ENCODE data around the gene PHLDB2. TPM values are rescaled to one million over a fixed set of nuclear protein-coding genes. Genes with fewer than 3 reads are reported as not detected.

Gene PHLDB2
- total RNA-seq, 2 donors from 2014 or later = 25.9 to 26.4 TPM

DNA sequence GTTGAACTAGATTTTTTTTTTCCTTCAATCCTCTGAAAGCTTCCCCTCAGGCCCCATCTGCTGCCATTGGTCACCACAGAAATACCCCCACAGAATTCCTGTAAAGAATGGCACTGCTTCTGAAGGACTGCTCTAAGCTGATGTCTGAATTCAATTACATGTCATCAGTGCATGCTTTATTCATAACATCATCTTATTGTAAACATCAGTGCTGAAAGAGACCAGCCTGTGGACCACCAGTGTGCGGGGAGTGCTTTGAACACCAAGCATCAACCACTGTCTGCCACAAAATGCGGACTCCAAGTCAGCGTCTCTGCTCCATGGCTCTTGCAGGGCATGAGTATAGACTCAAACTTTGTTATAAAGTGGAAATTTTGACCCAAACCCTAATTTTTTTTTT, 11.6 kb downstream of the PHLDB2 start:
- 94 to 96% methylated on average over 3 of the region's 3 CpGs for WGBS, 2 donors
- no peak for DNase-seq
- no peak for ATAC-seq

GRCh38 chr3:111871809-111872623, 13.0 kb downstream of the PHLDB2 start:
- ATAC-seq = no peak
- intact Hi-C loops (cut with DNase I) = no loop called here

More for the DNA sequence above, 11.6 kb downstream of the PHLDB2 start:
- Histone ChIP-seq H3K9me3 (no peaks in the 10 kb centered on the region), H3K4me1 (peaks cover 6% of the 10 kb centered on the region), H3K27me3 (no peaks in the 10 kb centered on the region), H3K27ac (no peak overlapping the region), H3K4me3 (no peak overlapping the region), H3K36me3 (replicated peaks in 1 of 2; ENCODE audit: insufficient read depth in 1 of 2, low read depth in 2 of 2) (no peaks in the 10 kb centered on the region)
- intact Hi-C loops (cut with DNase I) = no loop called here
- TF ChIP-seq POLR2A (IDR thresholded peaks at IDR 0.05) = no peak
- TF ChIP-seq, protein P1, sequence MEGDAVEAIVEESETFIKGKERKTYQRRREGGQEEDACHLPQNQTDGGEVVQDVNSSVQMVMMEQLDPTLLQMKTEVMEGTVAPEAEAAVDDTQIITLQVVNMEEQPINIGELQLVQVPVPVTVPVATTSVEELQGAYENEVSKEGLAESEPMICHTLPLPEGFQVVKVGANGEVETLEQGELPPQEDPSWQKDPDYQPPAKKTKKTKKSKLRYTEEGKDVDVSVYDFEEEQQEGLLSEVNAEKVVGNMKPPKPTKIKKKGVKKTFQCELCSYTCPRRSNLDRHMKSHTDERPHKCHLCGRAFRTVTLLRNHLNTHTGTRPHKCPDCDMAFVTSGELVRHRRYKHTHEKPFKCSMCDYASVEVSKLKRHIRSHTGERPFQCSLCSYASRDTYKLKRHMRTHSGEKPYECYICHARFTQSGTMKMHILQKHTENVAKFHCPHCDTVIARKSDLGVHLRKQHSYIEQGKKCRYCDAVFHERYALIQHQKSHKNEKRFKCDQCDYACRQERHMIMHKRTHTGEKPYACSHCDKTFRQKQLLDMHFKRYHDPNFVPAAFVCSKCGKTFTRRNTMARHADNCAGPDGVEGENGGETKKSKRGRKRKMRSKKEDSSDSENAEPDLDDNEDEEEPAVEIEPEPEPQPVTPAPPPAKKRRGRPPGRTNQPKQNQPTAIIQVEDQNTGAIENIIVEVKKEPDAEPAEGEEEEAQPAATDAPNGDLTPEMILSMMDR (IDR thresholded peaks at IDR 0.05) = no peak

DNA sequence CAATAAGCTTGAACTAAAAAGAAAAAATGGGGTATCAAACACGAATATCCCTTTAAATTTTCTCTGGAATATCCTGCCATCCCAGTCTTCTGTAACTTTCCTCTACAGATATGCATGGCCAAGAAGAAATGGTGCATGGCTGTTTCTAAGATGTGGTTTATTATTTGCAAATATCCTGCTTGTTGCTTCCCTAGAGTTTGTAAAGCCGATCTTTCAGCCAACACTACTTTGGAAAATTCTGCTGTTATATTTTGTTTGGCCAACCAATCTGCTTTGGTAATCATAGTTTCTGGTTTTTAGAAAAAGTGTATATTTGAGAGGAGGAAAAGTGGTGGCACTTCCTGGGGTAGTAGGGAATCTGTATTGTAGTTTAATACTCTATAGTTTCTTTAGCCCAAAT, 13.9 kb downstream of the PHLDB2 start:
- Histone ChIP-seq H3K36me3 (replicated peaks in 1 of 2; ENCODE audit: insufficient read depth in 1 of 2, low read depth in 2 of 2) (no peaks in the 10 kb centered on the region), H3K27me3 (no peaks in the 10 kb centered on the region), H3K27ac (no peak overlapping the region), H3K4me3 (no peak overlapping the region), H3K4me1 (peaks cover 5% of the 10 kb centered on the region), H3K9me3 (no peaks in the 10 kb centered on the region)
- DNase-seq (no peak), ATAC-seq (no peak)
- no peak for TF ChIP-seq POLR2A (IDR thresholded peaks at IDR 0.05)
- TF ChIP-seq, protein P1 (IDR thresholded peaks at IDR 0.05) = no peak
- intact Hi-C loops (cut with DNase I) = no loop called here
- WGBS, 2 donors = 67 to 79% methylated on average over 2 of the region's 2 CpGs

More at GRCh38 chr3:111871809-111872623, 13.0 kb downstream of the PHLDB2 start:
- Histone ChIP-seq H3K9me3 (no peaks in the 10 kb centered on the region), H3K4me3 (no peak overlapping the region), H3K4me1 (peaks cover 5% of the 10 kb centered on the region), H3K27me3 (no peaks in the 10 kb centered on the region), H3K36me3 (replicated peaks in 1 of 2; ENCODE audit: insufficient read depth in 1 of 2, low read depth in 2 of 2) (no peaks in the 10 kb centered on the region), H3K27ac (no peak overlapping the region)
- DNase-seq = no peak
- whole genome bisulfite sequencing, 2 donors = 86 to 89% methylated on average over 6 of the region's 6 CpGs
- TF ChIP-seq, protein P1 (IDR thresholded peaks at IDR 0.05) = no peak
- no peak for TF ChIP-seq POLR2A (IDR thresholded peaks at IDR 0.05)

DNA sequence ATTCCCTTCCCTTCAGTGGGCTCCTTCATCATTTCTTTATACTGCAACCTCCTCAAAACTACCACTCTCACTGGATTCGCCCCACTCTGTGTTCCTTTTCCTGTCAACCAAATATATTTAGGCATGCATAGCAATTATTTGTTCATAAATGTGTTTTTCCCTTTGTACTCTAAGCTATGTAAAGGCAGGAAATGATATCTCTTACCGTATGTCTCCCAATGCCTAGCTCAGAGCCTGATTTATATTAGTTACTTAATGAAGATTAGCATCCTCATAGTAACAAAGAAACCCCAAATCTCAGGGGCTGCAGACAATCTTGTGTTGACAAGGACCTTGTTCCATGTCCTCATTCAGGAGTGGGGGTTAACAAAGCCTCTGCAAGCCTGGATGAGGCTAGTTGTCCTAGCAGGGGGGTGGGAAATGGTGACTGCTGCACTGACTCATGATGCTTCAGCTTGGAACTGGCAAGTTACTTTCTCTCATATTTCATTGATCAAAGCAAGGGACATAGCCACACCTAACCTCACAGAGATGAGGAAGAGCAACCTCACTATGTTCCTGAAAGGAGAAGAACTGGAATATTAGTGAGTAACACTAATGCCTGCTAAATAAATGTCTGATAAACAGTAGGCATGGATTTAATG, 15.2 kb downstream of the PHLDB2 start:
- no peak for TF ChIP-seq POLR2A (IDR thresholded peaks at IDR 0.05)
- TF ChIP-seq, protein P1 (IDR thresholded peaks at IDR 0.05) = no peak
- no peak for ATAC-seq
- H3K27ac ChIP-seq = no peak overlapping the region
- H3K36me3 ChIP-seq (replicated peaks in 1 of 2; ENCODE audit: insufficient read depth in 1 of 2, low read depth in 2 of 2) = no peaks in the 10 kb centered on the region
- no peaks in the 10 kb centered on the region for H3K27me3 ChIP-seq
- peaks cover 5% of the 10 kb centered on the region for H3K4me1 ChIP-seq
- no peak overlapping the region for H3K4me3 ChIP-seq
- 77 to 85% methylated on average over 2 of the region's 2 CpGs for WGBS, 2 donors
- DNase-seq = no peak
- intact Hi-C loops (cut with DNase I) = no loop called here
- H3K9me3 ChIP-seq = no peaks in the 10 kb centered on the region

Measured in body of pancreas (tissue), 4 donors.